D721Med (cell line): Measurements from ENCODE around the gene ZCCHC14.
"Not testable (repeated sequence)": the region's sequence is repeated elsewhere in the genome, so short reads cannot be mapped to it uniquely, and the experiment has no call there.

ENCODE experiments used
- DNase-seq: peaks from one replicate; pipeline ENCODE4 v3.0.0; 2011; ENCODE audit warnings: low spot score; ENCODE audit not compliant: insufficient read length
- FAIRE-seq: peaks from 2 replicates; lab custom pipeline; 2011; peaks lifted over from hg19 to GRCh38; lab: Jason Lieb, UNC
- CTCF ChIP-seq: IDR thresholded peaks from 2 replicates; pipeline ENCODE4 v1.5.1; 2012; ENCODE audit warnings: mild to moderate bottlenecking, control low read depth; ENCODE audit not compliant: insufficient read depth; ENCODE audit errors: missing control alignments

Gene ZCCHC14

GRCh38 chr16:87368029-87368770 lies 124.6 kb downstream of the ZCCHC14 start:
- no peak for TF ChIP-seq CTCF
- no peak for FAIRE-seq
- no peak for DNase-seq

GRCh38 chr16:87367529-87367928 lies 125.3 kb downstream of the ZCCHC14 start:
- no peak for TF ChIP-seq CTCF
- DNase-seq (no peak), FAIRE-seq (no peak)

GRCh38 chr16:87366930-87367329 lies 125.9 kb downstream of the ZCCHC14 start:
- TF ChIP-seq CTCF = no peak
- DNase-seq (no peak), FAIRE-seq (no peak)

- TF ChIP-seq CTCF = no peak
- DNase-seq = no peak
- FAIRE-seq = no peak
Observed at GRCh38 chr16:87366288-87366687, 126.5 kb downstream of the ZCCHC14 start.

GRCh38 chr16:87365021-87365713 lies 127.7 kb downstream of the ZCCHC14 start:
- no peak for FAIRE-seq
- TF ChIP-seq CTCF = no peak

GRCh38 chr16:87363771-87364455 lies 128.9 kb downstream of the ZCCHC14 start:
- peak; percentile 39 for DNase-seq

More at GRCh38 chr16:87365021-87365713, 127.7 kb downstream of the ZCCHC14 start:
- DNase-seq = no peak

GRCh38 chr16:87362828-87363559 lies 129.8 kb downstream of the ZCCHC14 start:
- not testable (repeated sequence) for DNase-seq, FAIRE-seq

More at GRCh38 chr16:87363771-87364455, 128.9 kb downstream of the ZCCHC14 start:
- TF ChIP-seq CTCF = no peak
- FAIRE-seq = no peak
